CD14-positive monocyte (primary cell): Measurements from ENCODE around the gene SLCO4A1. TPM values are rescaled to one million over a fixed set of nuclear protein-coding genes. Genes with fewer than 3 reads are reported as not detected.

Experiments
- DNase-seq, 3 donors: peaks; one replicate each; pipeline ENCODE4 v3.0.0-alpha.2; 2011 to 2022
- H2AFZ ChIP-seq: 2 replicates; pipeline ENCODE4 v1.6.0; 2012; ENCODE audit warnings: mild to moderate bottlenecking, low read depth, low read length, inconsistent platforms; ENCODE audit not compliant: insufficient read depth, poor library complexity, severe bottlenecking
- H3K27ac ChIP-seq, 2 donors: 1 replicate in 1 of 2; 2 replicates in 1 of 2; pipeline ENCODE4 v1.5.1; 2012 to 2013; ENCODE audit warnings: low read length in 2 of 2, control low read depth in 1 of 2, inconsistent platforms in 1 of 2, low read depth in 1 of 2, mild to moderate bottlenecking in 1 of 2
- H3K27me3 ChIP-seq, 2 donors: one replicate each; pipeline versions ENCODE4 v1.6.0 to v1.6.1; 2011 to 2013; ENCODE audit warnings: low read length in 2 of 2; ENCODE audit not compliant: control insufficient read depth in 2 of 2, insufficient read depth in 2 of 2
- H3K36me3 ChIP-seq, 2 donors: replicated peaks in 1 of 2; 1 replicate in 1 of 2; 2 replicates in 1 of 2; pipeline versions ENCODE4 v1.5.1 to v1.6.1; 2012 to 2013; ENCODE audit warnings: low read length in 2 of 2, control low read depth in 1 of 2, inconsistent platforms in 1 of 2, mild to moderate bottlenecking in 1 of 2; ENCODE audit not compliant: insufficient read depth in 2 of 2, control insufficient read depth in 1 of 2
- H3K4me1 ChIP-seq, 2 donors: 1 replicate in 1 of 2; 2 replicates in 1 of 2; pipeline versions ENCODE4 v1.5.1 to v1.6.1; 2012 to 2013; ENCODE audit warnings: low read length in 2 of 2, control low read depth in 1 of 2, inconsistent platforms in 1 of 2, mild to moderate bottlenecking in 1 of 2, moderate library complexity in 1 of 2; ENCODE audit not compliant: insufficient read depth in 2 of 2, control insufficient read depth in 1 of 2
- H3K4me2 ChIP-seq: replicated peaks from 2 replicates; pipeline ENCODE3; 2012; ENCODE audit warnings: low read length, moderate library complexity, mild to moderate bottlenecking; ENCODE audit not compliant: poor library complexity, severe bottlenecking; ENCODE audit errors: extremely low read depth
- H3K4me3 ChIP-seq, 3 experiments: fragments of 200-600 bp in 1 of 3; sonication (generic) in 1 of 3; replicated peaks in 1 of 3; 1 replicate in 2 of 3; 2 replicates in 1 of 3; pipeline ENCODE4 v1.5.1; 2011 to 2013; ENCODE audit warnings: low read length in 3 of 3, mild to moderate bottlenecking in 3 of 3, control low read depth in 2 of 3, low read depth in 2 of 3, inconsistent platforms in 1 of 3, moderate library complexity in 1 of 3
- H3K79me2 ChIP-seq: 2 replicates; pipeline ENCODE4 v1.6.0; 2012; ENCODE audit warnings: mild to moderate bottlenecking, control low read depth, inconsistent platforms, low read length, moderate library complexity; ENCODE audit not compliant: insufficient read depth
- H3K9ac ChIP-seq: 2 replicates; pipeline ENCODE4 v1.6.0; 2017; ENCODE audit warnings: low read length, mild to moderate bottlenecking; ENCODE audit not compliant: insufficient read depth, poor library complexity, severe bottlenecking
- H3K9me3 ChIP-seq, 2 donors: replicated peaks in 1 of 2; 1 replicate in 1 of 2; 2 replicates in 1 of 2; pipeline versions ENCODE4 v1.5.1 to v1.6.1; 2012 to 2013; ENCODE audit warnings: low read length in 2 of 2, control low read depth in 1 of 2; ENCODE audit not compliant: control insufficient read depth in 1 of 2, insufficient read depth in 1 of 2
- H4K20me1 ChIP-seq: 2 replicates; pipeline ENCODE4 v1.6.0; 2012; ENCODE audit warnings: mild to moderate bottlenecking, low read length, control low read depth, moderate library complexity; ENCODE audit not compliant: insufficient read depth
- H3K27ac Mint-ChIP-seq, 7 donors: one replicate each; pipeline ENCODE4 v1.8.0; 2020; ENCODE audit warnings: mild to moderate bottlenecking in 7 of 7, mixed read lengths in 7 of 7, moderate library complexity in 6 of 7, inconsistent platforms in 2 of 7
- H3K27me3 Mint-ChIP-seq, 3 donors: one replicate each; pipeline ENCODE4 v1.8.0; 2021 to 2022; ENCODE audit warnings: low read depth in 3 of 3, mild to moderate bottlenecking in 3 of 3, mixed read lengths in 3 of 3, moderate library complexity in 3 of 3, inconsistent platforms in 1 of 3
- H3K36me3 Mint-ChIP-seq, 2 donors: one replicate each; pipeline ENCODE4 v1.8.0; 2020; ENCODE audit warnings: mixed read lengths in 2 of 2, inconsistent platforms in 1 of 2, mild to moderate bottlenecking in 1 of 2
- H3K4me1 Mint-ChIP-seq: one replicate; pipeline ENCODE4 v1.8.0; 2020; ENCODE audit warnings: mild to moderate bottlenecking, mixed read lengths
- H3K4me3 Mint-ChIP-seq, 2 donors: one replicate each; pipeline ENCODE4 v1.8.0; 2020; ENCODE audit warnings: mild to moderate bottlenecking in 2 of 2, mixed read lengths in 2 of 2, moderate library complexity in 1 of 2
- H3K9me3 Mint-ChIP-seq, 7 donors: one replicate each; pipeline ENCODE4 v1.8.0; 2020 to 2022; ENCODE audit warnings: mixed read lengths in 7 of 7, mild to moderate bottlenecking in 6 of 7, moderate library complexity in 6 of 7, inconsistent platforms in 2 of 7
- WGBS: methylation state at CpG from one replicate; pipeline ENCODE4 v1.1.5; 2013; ENCODE audit warnings: missing lambda C conversion rate; ENCODE audit not compliant: insufficient coverage; 5-methylcytosine and 5-hydroxymethylcytosine counted together
- intact Hi-C, 2 donors: fragments of 100-400 bp; cut with micrococcal nuclease; formaldehyde crosslinking; loops; one replicate each; pipeline versions ENCODE4 v1.15.0 to v1.15.1; 2023
- polyA plus RNA-seq, 3 donors: library from polyadenylated mRNA; depleted of rRNA in 1 of 3; unstranded in 2 of 3; stranded (reverse) in 1 of 3; fragments of 300-500 nt in 2 of 3; fragments of >200 nt in 1 of 3; fragmentation: Illumina TruSeq in 2 of 3; gene quantifications; 1 replicate in 2 of 3; 2 replicates in 1 of 3; pipeline ENCODE4 v1.2.3, GENCODE V29; 2012 to 2021
- TF ChIP-seq, protein P1 (sequence below): fragments of 200-600 bp; IDR thresholded peaks from one replicate; pipeline ENCODE4 v1.8.0; 2022; ENCODE audit warnings: antibody characterized with exemption, mild to moderate bottlenecking

Gene SLCO4A1
- polyA plus RNA-seq, 3 donors: 0.05 to 0.42 (median 0.26) TPM

- H3K4me2 ChIP-seq: no peak overlapping the region
- H3K79me2 ChIP-seq: no peaks in the 10 kb centered on the region
- H3K4me3 ChIP-seq: no peak overlapping the region
- no peaks in the 10 kb centered on the region for H3K27me3 ChIP-seq
- Mint-ChIP-seq H3K36me3 (peaks cover 0 to 2% of the 10 kb centered on the region in 2 donors), H3K9me3 (no peaks in the 10 kb centered on the region), H3K27ac (peak overlapping the region in 1 of 7 donors; percentile 60), H3K4me1 (peaks cover 36% of the 10 kb centered on the region), H3K4me3 (no peak overlapping the region), H3K27me3 (peaks cover 2 to 5% (median 4%) of the 10 kb centered on the region in 3 donors)
- no peak overlapping the region for H3K9ac ChIP-seq
- DNase-seq: peak in 1 of 3 donors; percentile 35
- intact Hi-C loops: no loop called here
- H3K27ac ChIP-seq: no peak overlapping the region
- no peak overlapping the region for H2AFZ ChIP-seq
- TF ChIP-seq, protein P1, sequence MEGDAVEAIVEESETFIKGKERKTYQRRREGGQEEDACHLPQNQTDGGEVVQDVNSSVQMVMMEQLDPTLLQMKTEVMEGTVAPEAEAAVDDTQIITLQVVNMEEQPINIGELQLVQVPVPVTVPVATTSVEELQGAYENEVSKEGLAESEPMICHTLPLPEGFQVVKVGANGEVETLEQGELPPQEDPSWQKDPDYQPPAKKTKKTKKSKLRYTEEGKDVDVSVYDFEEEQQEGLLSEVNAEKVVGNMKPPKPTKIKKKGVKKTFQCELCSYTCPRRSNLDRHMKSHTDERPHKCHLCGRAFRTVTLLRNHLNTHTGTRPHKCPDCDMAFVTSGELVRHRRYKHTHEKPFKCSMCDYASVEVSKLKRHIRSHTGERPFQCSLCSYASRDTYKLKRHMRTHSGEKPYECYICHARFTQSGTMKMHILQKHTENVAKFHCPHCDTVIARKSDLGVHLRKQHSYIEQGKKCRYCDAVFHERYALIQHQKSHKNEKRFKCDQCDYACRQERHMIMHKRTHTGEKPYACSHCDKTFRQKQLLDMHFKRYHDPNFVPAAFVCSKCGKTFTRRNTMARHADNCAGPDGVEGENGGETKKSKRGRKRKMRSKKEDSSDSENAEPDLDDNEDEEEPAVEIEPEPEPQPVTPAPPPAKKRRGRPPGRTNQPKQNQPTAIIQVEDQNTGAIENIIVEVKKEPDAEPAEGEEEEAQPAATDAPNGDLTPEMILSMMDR: no peak
- no peaks in the 10 kb centered on the region for H4K20me1 ChIP-seq
- no peaks in the 10 kb centered on the region for H3K36me3 ChIP-seq
- H3K9me3 ChIP-seq: no peaks in the 10 kb centered on the region
- 39% methylated on average over 5 of the region's 10 CpGs for WGBS
- H3K4me1 ChIP-seq: peaks cover 33 to 36% of the 10 kb centered on the region in 2 donors
Observed at GRCh38 chr20:62627901-62628612, 14.2 kb upstream of the SLCO4A1 start.

DNA sequence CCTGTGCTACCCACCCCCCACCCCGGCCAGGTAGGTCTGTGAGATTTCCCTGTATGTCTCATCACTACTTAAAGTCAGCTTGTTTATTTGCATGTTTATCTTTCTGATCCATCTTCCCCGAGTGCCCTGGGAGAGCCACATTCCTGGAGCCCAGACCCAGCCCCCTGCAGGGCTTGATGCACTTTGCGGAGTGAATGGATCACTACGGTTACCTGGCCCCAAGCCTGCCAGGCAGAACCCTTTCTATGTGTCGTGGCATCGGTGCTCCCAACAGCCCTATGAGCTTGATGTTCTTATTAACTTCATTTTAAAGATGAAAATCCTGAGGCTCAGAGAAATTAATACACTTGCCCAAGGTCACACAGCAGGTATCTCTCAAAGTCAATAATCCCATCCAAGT, 13.6 kb upstream of the SLCO4A1 start:
- Mint-ChIP-seq H3K36me3 (peaks cover 0 to 2% of the 10 kb centered on the region in 2 donors), H3K9me3 (no peaks in the 10 kb centered on the region), H3K4me1 (peaks cover 29% of the 10 kb centered on the region), H3K27me3 (peaks cover 2 to 5% (median 4%) of the 10 kb centered on the region in 3 donors), H3K4me3 (no peak overlapping the region), H3K27ac (peak overlapping the region in 1 of 7 donors; percentile 60)
- no peaks in the 10 kb centered on the region for H3K36me3 ChIP-seq
- H3K27ac ChIP-seq: no peak overlapping the region
- H3K9me3 ChIP-seq: no peaks in the 10 kb centered on the region
- peaks cover 27 to 29% of the 10 kb centered on the region in 2 donors for H3K4me1 ChIP-seq
- H3K4me3 ChIP-seq: no peak overlapping the region
- H4K20me1 ChIP-seq: no peaks in the 10 kb centered on the region
- TF ChIP-seq, protein P1: no peak
- H3K79me2 ChIP-seq: no peaks in the 10 kb centered on the region
- H2AFZ ChIP-seq: no peak overlapping the region
- no peaks in the 10 kb centered on the region for H3K27me3 ChIP-seq
- no peak overlapping the region for H3K9ac ChIP-seq
- intact Hi-C loops: no loop called here
- no peak for DNase-seq
- 88% methylated on average over 4 of the region's 6 CpGs for WGBS
- H3K4me2 ChIP-seq: no peak overlapping the region
